Activated B cell treated with CpG ODN at 0.5 μM for 24 hours (primary cell): Measurements from ENCODE around the gene NRXN3. TPM values are rescaled to one million over a fixed set of nuclear protein-coding genes. Genes with fewer than 3 reads are reported as not detected.

Experiments used
- ATAC-seq: fragments of 200-7000 bp; cut with Tn5 transposase; one replicate; pipeline ENCODE4 v1.10.0; 2021; ENCODE audit warnings: low read depth, mild to moderate bottlenecking, moderate library complexity
- CTCF ChIA-PET: fragments of 350-600 bp; sonication (Branson Sonifier 250); formaldehyde crosslinking; loops from one replicate; lab custom pipeline; 2021; ENCODE audit warnings: antibody characterized with exemption; lab: Charles Lee
- POLR2A ChIA-PET: fragments of 350-600 bp; sonication (Branson Sonifier 250); formaldehyde crosslinking; loops from one replicate; lab custom pipeline; 2021; ENCODE audit warnings: antibody characterized with exemption; lab: Charles Lee
- DNase-seq: peaks from one replicate; pipeline ENCODE4 v3.0.0; 2022
- H3K27ac Mint-ChIP-seq: one replicate; pipeline ENCODE4 v1.8.0; 2020; ENCODE audit warnings: mixed read lengths
- H3K27me3 Mint-ChIP-seq: one replicate; pipeline ENCODE4 v1.8.0; 2021; ENCODE audit warnings: mixed read lengths
- H3K36me3 Mint-ChIP-seq: one replicate; pipeline ENCODE4 v1.8.0; 2021; ENCODE audit warnings: low read depth, mixed read lengths
- H3K4me1 Mint-ChIP-seq: one replicate; pipeline ENCODE4 v1.8.0; 2021; ENCODE audit warnings: mixed read lengths
- H3K4me3 Mint-ChIP-seq: one replicate; pipeline ENCODE4 v1.8.0; 2020; ENCODE audit warnings: mild to moderate bottlenecking, mixed read lengths
- H3K9me3 Mint-ChIP-seq: one replicate; pipeline ENCODE4 v1.8.0; 2020; ENCODE audit warnings: mixed read lengths
- intact Hi-C: fragments of 100-400 bp; cut with micrococcal nuclease; formaldehyde crosslinking; loops from one replicate; pipeline ENCODE4 v1.15.1; 2024
- total RNA-seq: library from RNA; stranded (reverse); gene quantifications from 2 replicates; pipeline ENCODE4 v1.2.3, GENCODE V29; 2022
- TF ChIP-seq, protein P1 (sequence below): fragments of 200-600 bp; IDR thresholded peaks from one replicate; pipeline ENCODE4 v1.8.0; 2022; ENCODE audit warnings: antibody characterized with exemption, mild to moderate bottlenecking

The NRXN3 gene
- total RNA-seq, 1 donor from 2014 or later, result not detected

DNA sequence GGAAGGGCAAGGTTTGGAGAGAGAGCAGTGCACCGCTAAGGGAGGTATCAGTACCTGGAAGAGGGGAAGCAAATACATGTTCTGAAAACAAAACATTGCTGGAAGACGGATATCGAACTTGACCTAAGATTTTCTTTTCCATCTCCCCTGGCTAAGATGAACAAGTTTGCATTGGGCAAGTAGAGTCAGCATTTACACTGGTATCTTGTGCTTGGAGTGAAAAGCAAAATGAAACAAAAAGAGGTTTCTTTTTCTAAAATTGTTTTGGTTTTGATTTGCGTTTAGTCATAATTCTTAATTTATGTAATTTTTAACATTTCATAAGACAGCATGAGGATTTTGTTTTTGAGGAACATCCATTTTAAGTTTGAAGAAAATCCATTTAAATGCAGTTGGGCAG lies 881.6 kb downstream of the NRXN3 start:
- no peaks in the 10 kb centered on the region for H3K27me3 Mint-ChIP-seq
- peaks cover 5% of the 10 kb centered on the region for H3K9me3 Mint-ChIP-seq
- TF ChIP-seq, protein P1, sequence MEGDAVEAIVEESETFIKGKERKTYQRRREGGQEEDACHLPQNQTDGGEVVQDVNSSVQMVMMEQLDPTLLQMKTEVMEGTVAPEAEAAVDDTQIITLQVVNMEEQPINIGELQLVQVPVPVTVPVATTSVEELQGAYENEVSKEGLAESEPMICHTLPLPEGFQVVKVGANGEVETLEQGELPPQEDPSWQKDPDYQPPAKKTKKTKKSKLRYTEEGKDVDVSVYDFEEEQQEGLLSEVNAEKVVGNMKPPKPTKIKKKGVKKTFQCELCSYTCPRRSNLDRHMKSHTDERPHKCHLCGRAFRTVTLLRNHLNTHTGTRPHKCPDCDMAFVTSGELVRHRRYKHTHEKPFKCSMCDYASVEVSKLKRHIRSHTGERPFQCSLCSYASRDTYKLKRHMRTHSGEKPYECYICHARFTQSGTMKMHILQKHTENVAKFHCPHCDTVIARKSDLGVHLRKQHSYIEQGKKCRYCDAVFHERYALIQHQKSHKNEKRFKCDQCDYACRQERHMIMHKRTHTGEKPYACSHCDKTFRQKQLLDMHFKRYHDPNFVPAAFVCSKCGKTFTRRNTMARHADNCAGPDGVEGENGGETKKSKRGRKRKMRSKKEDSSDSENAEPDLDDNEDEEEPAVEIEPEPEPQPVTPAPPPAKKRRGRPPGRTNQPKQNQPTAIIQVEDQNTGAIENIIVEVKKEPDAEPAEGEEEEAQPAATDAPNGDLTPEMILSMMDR, result no peak
- intact Hi-C loops, result no loop called here
- H3K4me1 Mint-ChIP-seq, result no peaks in the 10 kb centered on the region
- ATAC-seq (no peak), DNase-seq (no peak)
- no peak overlapping the region for H3K27ac Mint-ChIP-seq
- ChIA-PET POLR2A (no interaction called here), CTCF (no interaction called here)
- H3K36me3 Mint-ChIP-seq, result no peaks in the 10 kb centered on the region
- no peak overlapping the region for H3K4me3 Mint-ChIP-seq

DNA sequence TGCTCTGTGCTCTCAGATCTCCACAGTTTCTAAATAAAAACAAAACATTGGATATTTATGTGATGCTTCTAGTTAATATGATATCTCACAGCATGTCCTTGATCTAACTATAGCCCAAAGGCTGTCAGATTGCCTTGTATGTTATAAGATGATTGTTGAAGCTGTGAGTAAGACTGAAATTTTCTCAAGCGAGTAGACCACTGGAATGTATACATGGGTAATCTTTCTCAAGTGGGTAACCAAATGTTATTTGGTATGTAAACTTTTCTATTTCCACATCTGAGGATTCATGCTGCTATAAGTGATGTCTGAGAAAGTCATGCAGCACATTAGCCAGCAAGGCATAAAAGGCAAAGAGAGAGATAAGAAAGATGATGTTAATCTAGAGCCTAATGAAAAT lies 886.7 kb downstream of the NRXN3 start:
- H3K4me3 Mint-ChIP-seq, result no peak overlapping the region
- H3K27ac Mint-ChIP-seq, result no peak overlapping the region
- ChIA-PET POLR2A (no interaction called here), CTCF (no interaction called here)
- no peaks in the 10 kb centered on the region for H3K36me3 Mint-ChIP-seq
- intact Hi-C loops, result no loop called here
- DNase-seq, result no peak
- H3K27me3 Mint-ChIP-seq, result no peaks in the 10 kb centered on the region
- no peak for ATAC-seq
- TF ChIP-seq, protein P1, result no peak
- H3K4me1 Mint-ChIP-seq, result no peaks in the 10 kb centered on the region
- H3K9me3 Mint-ChIP-seq, result no peaks in the 10 kb centered on the region

DNA sequence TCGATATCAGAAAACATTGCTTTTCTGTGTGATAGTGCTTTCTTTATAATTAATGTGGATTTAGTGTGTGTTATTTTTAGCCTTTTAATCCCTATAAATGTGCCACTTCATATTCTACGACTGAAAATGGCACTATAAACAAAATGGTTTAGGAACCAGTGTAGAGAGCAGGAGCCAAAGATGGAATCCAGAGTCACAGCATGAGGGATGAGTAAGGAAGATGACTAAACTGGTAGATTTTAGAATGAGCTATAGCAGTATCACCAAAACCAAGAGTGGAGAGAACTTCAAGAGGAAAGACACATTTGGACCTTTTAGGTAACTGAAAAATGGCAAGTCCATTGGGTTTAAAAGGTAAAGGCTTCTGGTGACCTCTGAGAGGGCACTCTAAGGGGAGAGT lies 887.2 kb downstream of the NRXN3 start:
- DNase-seq, result no peak
- Mint-ChIP-seq H3K36me3 (no peaks in the 10 kb centered on the region), H3K27me3 (no peaks in the 10 kb centered on the region), H3K9me3 (no peaks in the 10 kb centered on the region), H3K4me1 (no peaks in the 10 kb centered on the region), H3K4me3 (no peak overlapping the region), H3K27ac (no peak overlapping the region)
- intact Hi-C loops, result no loop called here
- TF ChIP-seq, protein P1, result no peak
- ChIA-PET POLR2A (no interaction called here), CTCF (no interaction called here)
- no peak for ATAC-seq

DNA sequence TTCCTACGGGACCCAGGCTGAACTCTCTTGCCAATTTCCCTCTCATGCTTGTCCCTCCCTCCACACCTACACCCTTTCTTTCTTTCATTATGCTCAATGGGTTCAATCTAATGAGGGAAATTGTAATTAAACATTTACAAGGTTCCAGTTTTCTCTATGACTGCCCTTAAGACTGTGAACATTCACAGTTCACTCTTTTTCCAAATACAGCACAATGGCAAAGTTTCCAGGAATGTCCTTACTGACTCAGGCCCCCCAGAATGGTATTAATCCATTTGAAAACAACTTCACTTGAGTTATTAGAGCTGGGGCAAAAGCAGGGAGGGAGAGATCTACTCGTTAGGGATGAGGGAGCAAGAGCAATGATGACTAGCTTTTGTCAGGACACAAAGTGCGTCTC lies 892.1 kb downstream of the NRXN3 start:
- intact Hi-C loops, result no loop called here
- TF ChIP-seq, protein P1, result no peak
- H3K4me1 Mint-ChIP-seq, result no peaks in the 10 kb centered on the region
- no peaks in the 10 kb centered on the region for H3K9me3 Mint-ChIP-seq
- no peak for DNase-seq
- no peaks in the 10 kb centered on the region for H3K27me3 Mint-ChIP-seq
- ChIA-PET POLR2A (no interaction called here), CTCF (no interaction called here)
- no peak overlapping the region for H3K4me3 Mint-ChIP-seq
- ATAC-seq, result no peak
- H3K36me3 Mint-ChIP-seq, result no peaks in the 10 kb centered on the region
- no peak overlapping the region for H3K27ac Mint-ChIP-seq

DNA sequence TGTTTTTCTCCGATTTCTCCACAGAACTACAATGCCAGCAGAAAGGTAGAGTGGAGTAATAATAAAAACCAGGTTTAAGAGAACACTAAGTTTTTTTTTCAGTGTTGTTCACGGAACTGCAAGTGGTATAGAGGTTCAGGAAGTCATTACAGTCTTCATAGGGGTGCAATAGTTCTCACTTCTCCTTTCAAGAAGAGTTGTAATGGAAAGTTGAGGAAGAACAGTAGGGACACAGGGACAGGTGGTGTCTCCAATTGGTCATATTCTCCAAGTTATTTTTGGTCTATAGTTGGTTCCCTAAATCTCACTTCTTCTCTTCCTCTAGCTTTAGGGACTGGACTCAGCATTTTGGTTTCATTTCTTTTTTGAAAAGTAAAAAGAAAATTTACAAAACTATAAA lies 894.0 kb downstream of the NRXN3 start:
- Mint-ChIP-seq H3K27ac (no peak overlapping the region), H3K9me3 (no peaks in the 10 kb centered on the region), H3K27me3 (no peaks in the 10 kb centered on the region), H3K4me3 (no peak overlapping the region), H3K36me3 (no peaks in the 10 kb centered on the region), H3K4me1 (no peaks in the 10 kb centered on the region)
- ATAC-seq (no peak), DNase-seq (no peak)
- POLR2A ChIA-PET, result no interaction called here
- intact Hi-C loops, result no loop called here
- CTCF ChIA-PET, result no interaction called here
- TF ChIP-seq, protein P1, result no peak
